MV-4-11 (cell line): ENCODE results near the gene LCORL.
"Not testable (repeated sequence)": the region's sequence is repeated elsewhere in the genome, so short reads cannot be mapped to it uniquely, and the experiment has no call there.

Experiments used
- DNase-seq: peaks from one replicate; lab custom pipeline; 2025; lab: John Stamatoyannopoulos, UW

LCORL gene

GRCh38 chr4:18021720-18022571 lies at the start of gene LCORL:
LCORL (minus strand) TSS chr4:18021755; CDS start chr4:18021751, 4 bp downstream.
- DNase-seq = peak; percentile 96

- no peak for DNase-seq
These were observed 48.3 kb upstream of the LCORL start for GRCh38 chr4:18069810-18070209.

GRCh38 chr4:18067031-18067430 lies 45.5 kb upstream of the LCORL start:
- no peak for DNase-seq

GRCh38 chr4:18063079-18063478 lies 41.5 kb upstream of the LCORL start:
- DNase-seq = no peak

GRCh38 chr4:18057821-18058533 lies 36.4 kb upstream of the LCORL start:
- no peak for DNase-seq

GRCh38 chr4:18056030-18056429 lies 34.5 kb upstream of the LCORL start:
- DNase-seq = no peak

GRCh38 chr4:18052158-18052557 lies 30.6 kb upstream of the LCORL start:
- DNase-seq = no peak

- no peak for DNase-seq
These were observed 29.7 kb upstream of the LCORL start for GRCh38 chr4:18051281-18051680.

- no peak for DNase-seq
These were observed 28.9 kb upstream of the LCORL start for GRCh38 chr4:18050448-18050847.

- no peak for DNase-seq
These were observed 27.9 kb upstream of the LCORL start for GRCh38 chr4:18049446-18049845.

GRCh38 chr4:18042754-18043153 lies 21.2 kb upstream of the LCORL start:
- no peak for DNase-seq

- no peak for DNase-seq
These were observed 20.5 kb upstream of the LCORL start for GRCh38 chr4:18042012-18042411.

- no peak for DNase-seq
These were observed 19.6 kb upstream of the LCORL start for GRCh38 chr4:18041114-18041513.

- DNase-seq = no peak
These were observed 17.6 kb upstream of the LCORL start for GRCh38 chr4:18039113-18039512.

- not testable (repeated sequence) for DNase-seq
These were observed 14.8 kb upstream of the LCORL start for GRCh38 chr4:18036369-18036768.

- DNase-seq = no peak
These were observed 12.5 kb upstream of the LCORL start for GRCh38 chr4:18034099-18034498.

- DNase-seq = peak; percentile 45
These were observed 11.8 kb upstream of the LCORL start for GRCh38 chr4:18033111-18034085.

- peak; percentile 59 for DNase-seq
These were observed 3.7 kb upstream of the LCORL start for GRCh38 chr4:18025288-18025687.

GRCh38 chr4:18022572-18023050 lies 1.1 kb upstream of the LCORL start:
- DNase-seq = no peak

- DNase-seq = no peak
These were observed 160 bp downstream of the LCORL start for GRCh38 chr4:18021470-18021719.

- DNase-seq = peak; percentile 73
These were observed 685 bp downstream of the LCORL start for GRCh38 chr4:18020671-18021469.
